ENCODE measurements around the gene TRHDE. TPM values are rescaled to one million over a fixed set of nuclear protein-coding genes. Genes with fewer than 3 reads are reported as not detected.

The TRHDE gene
- total RNA-seq, 5 donors from 2014 or later (not counting 1 experiment from before 2014, with no cell fraction given), result 0.23 TPM; not detected in 4

DNA sequence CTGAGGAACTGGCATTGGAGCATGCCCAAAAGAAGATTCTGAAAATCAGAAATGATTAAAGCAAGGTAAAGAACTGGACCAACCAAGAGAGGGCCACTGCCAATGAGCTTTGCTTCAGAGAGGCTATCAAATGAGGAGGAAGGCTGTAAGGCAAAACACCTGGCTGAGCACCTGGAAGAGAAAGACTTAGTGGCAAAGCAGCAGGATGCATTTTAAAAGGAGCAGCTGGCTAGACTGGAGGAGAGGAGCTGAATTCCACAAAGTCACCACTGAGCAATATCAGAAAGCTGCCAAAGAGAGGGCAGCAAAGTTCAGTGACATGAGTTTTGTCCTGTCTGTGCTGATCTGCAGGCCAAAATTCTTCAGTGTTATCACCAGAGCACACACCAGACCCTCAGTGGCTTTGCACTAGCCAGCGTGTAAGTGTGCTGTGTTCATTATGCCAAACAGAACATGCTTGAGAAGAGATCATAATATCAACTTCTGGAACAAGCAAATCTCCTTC, 338.7 kb downstream of the TRHDE start:
- POLR2A ChIA-PET, result interaction anchor here in 1 of 2 donors (0.6 kb wide), 1 partner anchor 1242 kb away, joined by 3 read pairs; no protein-coding TSS in a partner anchor
- CTCF ChIA-PET, result no interaction called here
- no CpG with 5 or more reads among the region's 1 CpG for WGBS (ENCODE audit: insufficient coverage)

DNA sequence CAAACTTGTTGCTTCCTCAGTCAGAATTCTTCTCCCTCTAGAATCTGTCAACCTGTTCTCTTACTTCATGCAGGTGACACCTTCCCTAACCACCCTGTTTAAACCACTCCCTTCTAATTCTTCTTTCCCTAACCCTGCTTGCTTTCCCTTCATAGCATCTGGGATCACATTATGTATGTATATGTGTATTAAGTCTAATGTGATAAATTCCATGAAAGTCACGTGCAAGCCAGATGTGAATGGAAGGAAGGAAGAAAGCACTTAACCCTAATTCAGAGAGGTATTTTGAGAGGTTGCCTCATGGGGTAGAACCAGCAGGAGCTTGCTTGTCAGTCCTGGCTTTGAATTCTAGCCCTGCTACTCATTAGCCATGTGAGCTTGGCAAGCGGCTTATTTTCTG, 340.0 kb downstream of the TRHDE start:
- H3K27me3 ChIP-seq (replicated peaks in 1 of 2; ENCODE audit: control insufficient read depth in 2 of 2, extremely low read depth in 1 of 2, insufficient read depth in 2 of 2, low read length in 1 of 2), result no peaks in the 10 kb centered on the region
- peaks cover 0 to 5% (median 5%) of the 10 kb centered on the region in 3 donors for H3K9me3 Mint-ChIP-seq
- ATAC-seq (replicated peaks in 1 of 4) (no peak), DNase-seq (no peak)
- POLR2A ChIA-PET, result no interaction called here
- no peak overlapping the region for H3K4me3 Mint-ChIP-seq
- no peak overlapping the region for H3K27ac ChIP-seq (ENCODE audit: low read length)
- H3K9me3 ChIP-seq, result no peaks in the 10 kb centered on the region
- no peaks in the 10 kb centered on the region for H3K36me3 Mint-ChIP-seq
- no peaks in the 10 kb centered on the region for H3K27me3 Mint-ChIP-seq
- H3K4me1 ChIP-seq (ENCODE audit: control insufficient read depth in 1 of 2, extremely low read depth in 1 of 2, insufficient read depth in 2 of 2, low read length in 2 of 2), result no peaks in the 10 kb centered on the region
- H3K4me3 ChIP-seq (ENCODE audit: control insufficient read depth in 1 of 2, extremely low read depth in 1 of 2, low read length in 1 of 2), result no peak overlapping the region
- H3K36me3 ChIP-seq (ENCODE audit: control insufficient read depth in 2 of 2, extremely low read depth in 1 of 2, insufficient read depth in 1 of 2, low read length in 1 of 2), result no peaks in the 10 kb centered on the region
- WGBS (ENCODE audit: insufficient coverage), result no CpG with 5 or more reads among the region's 2 CpGs
- CTCF ChIA-PET, result no interaction called here
- H3K27ac Mint-ChIP-seq, result no peak overlapping the region
- H3K4me1 Mint-ChIP-seq, result no peaks in the 10 kb centered on the region

More for the DNA sequence above, 338.7 kb downstream of the TRHDE start:
- DNase-seq (no peak), ATAC-seq (replicated peaks in 1 of 4) (no peak)
- no peak overlapping the region for H3K27ac ChIP-seq (ENCODE audit: low read length)
- no peaks in the 10 kb centered on the region for H3K36me3 ChIP-seq (ENCODE audit: control insufficient read depth in 2 of 2, extremely low read depth in 1 of 2, insufficient read depth in 1 of 2, low read length in 1 of 2)
- H3K27ac Mint-ChIP-seq, result no peak overlapping the region
- H3K4me3 ChIP-seq (ENCODE audit: control insufficient read depth in 1 of 2, extremely low read depth in 1 of 2, low read length in 1 of 2), result no peak overlapping the region
- H3K4me1 ChIP-seq (ENCODE audit: control insufficient read depth in 1 of 2, extremely low read depth in 1 of 2, insufficient read depth in 2 of 2, low read length in 2 of 2), result no peaks in the 10 kb centered on the region
- H3K9me3 Mint-ChIP-seq, result peaks cover 0 to 5% (median 5%) of the 10 kb centered on the region in 3 donors
- no peaks in the 10 kb centered on the region for H3K36me3 Mint-ChIP-seq
- H3K27me3 Mint-ChIP-seq, result no peaks in the 10 kb centered on the region
- no peaks in the 10 kb centered on the region for H3K4me1 Mint-ChIP-seq
- H3K27me3 ChIP-seq (replicated peaks in 1 of 2; ENCODE audit: control insufficient read depth in 2 of 2, extremely low read depth in 1 of 2, insufficient read depth in 2 of 2, low read length in 1 of 2), result no peaks in the 10 kb centered on the region
- no peaks in the 10 kb centered on the region for H3K9me3 ChIP-seq
- no peak overlapping the region for H3K4me3 Mint-ChIP-seq

DNA sequence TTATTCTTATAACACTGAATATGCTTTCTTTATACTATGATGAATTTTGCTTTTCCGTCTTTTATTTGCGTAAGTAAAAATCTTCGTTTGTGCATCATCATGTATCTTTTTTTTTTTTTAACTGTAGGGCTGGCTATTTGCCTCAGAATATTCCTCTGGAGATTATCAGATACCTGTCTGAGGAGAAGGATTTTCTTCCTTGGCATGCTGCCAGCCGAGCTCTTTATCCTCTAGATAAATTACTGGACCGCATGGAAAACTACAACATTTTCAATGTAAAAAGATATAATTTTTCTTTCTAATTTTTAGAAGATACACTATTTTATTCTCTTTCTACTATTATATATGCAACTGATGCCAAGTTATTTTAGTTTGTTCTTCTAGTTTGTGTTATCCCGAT, 346.6 kb downstream of the TRHDE start:
- WGBS (ENCODE audit: insufficient coverage), result no CpG with 5 or more reads among the region's 6 CpGs
- ATAC-seq (replicated peaks in 1 of 4) (no peak), DNase-seq (no peak)
- CTCF ChIA-PET, result no interaction called here
- no peaks in the 10 kb centered on the region for H3K9me3 ChIP-seq
- H3K4me3 ChIP-seq (ENCODE audit: control insufficient read depth in 1 of 2, extremely low read depth in 1 of 2, low read length in 1 of 2), result no peak overlapping the region
- no peaks in the 10 kb centered on the region for H3K4me1 ChIP-seq (ENCODE audit: control insufficient read depth in 1 of 2, extremely low read depth in 1 of 2, insufficient read depth in 2 of 2, low read length in 2 of 2)
- H3K36me3 ChIP-seq (ENCODE audit: control insufficient read depth in 2 of 2, extremely low read depth in 1 of 2, insufficient read depth in 1 of 2, low read length in 1 of 2), result no peaks in the 10 kb centered on the region
- no peaks in the 10 kb centered on the region for H3K27me3 Mint-ChIP-seq
- peaks cover 0 to 9% (median 2%) of the 10 kb centered on the region in 3 donors for H3K9me3 Mint-ChIP-seq
- H3K27me3 ChIP-seq (replicated peaks in 1 of 2; ENCODE audit: control insufficient read depth in 2 of 2, extremely low read depth in 1 of 2, insufficient read depth in 2 of 2, low read length in 1 of 2), result no peaks in the 10 kb centered on the region
- H3K4me3 Mint-ChIP-seq, result no peak overlapping the region
- H3K36me3 Mint-ChIP-seq, result no peaks in the 10 kb centered on the region
- POLR2A ChIA-PET, result no interaction called here
- H3K4me1 Mint-ChIP-seq, result no peaks in the 10 kb centered on the region
- no peak overlapping the region for H3K27ac ChIP-seq (ENCODE audit: low read length)
- no peak overlapping the region for H3K27ac Mint-ChIP-seq

DNA sequence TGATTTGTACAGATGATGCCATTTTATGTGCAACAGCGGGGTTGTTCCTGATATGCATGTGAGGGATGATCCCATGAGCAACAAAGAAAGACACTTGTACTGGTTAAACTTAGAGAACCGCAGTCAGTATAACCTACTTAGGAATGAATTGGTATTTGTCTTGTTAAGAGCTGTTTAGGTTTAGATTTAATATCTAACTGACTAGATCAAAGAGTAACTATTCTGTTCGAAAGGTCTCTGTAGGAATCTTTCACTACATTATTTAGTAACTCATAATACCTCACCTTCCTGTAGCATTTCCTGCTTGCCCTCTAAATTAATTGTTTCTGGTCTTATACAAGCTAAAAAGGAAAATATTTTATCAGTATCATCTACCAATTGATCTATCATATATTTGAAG, 350.4 kb downstream of the TRHDE start:
- no peak overlapping the region for H3K4me3 Mint-ChIP-seq
- H3K9me3 ChIP-seq, result no peaks in the 10 kb centered on the region
- no peaks in the 10 kb centered on the region for H3K36me3 ChIP-seq (ENCODE audit: control insufficient read depth in 2 of 2, extremely low read depth in 1 of 2, insufficient read depth in 1 of 2, low read length in 1 of 2)
- no peak overlapping the region for H3K4me3 ChIP-seq (ENCODE audit: control insufficient read depth in 1 of 2, extremely low read depth in 1 of 2, low read length in 1 of 2)
- H3K4me1 Mint-ChIP-seq, result no peaks in the 10 kb centered on the region
- no peaks in the 10 kb centered on the region for H3K36me3 Mint-ChIP-seq
- DNase-seq, result no peak
- no peak overlapping the region for H3K27ac Mint-ChIP-seq
- ATAC-seq (replicated peaks in 1 of 4), result no peak
- WGBS (ENCODE audit: insufficient coverage), result no CpG with 5 or more reads among the region's 3 CpGs
- H3K4me1 ChIP-seq (ENCODE audit: control insufficient read depth in 1 of 2, extremely low read depth in 1 of 2, insufficient read depth in 2 of 2, low read length in 2 of 2), result no peaks in the 10 kb centered on the region
- ChIA-PET POLR2A (no interaction called here), CTCF (no interaction called here)
- no peaks in the 10 kb centered on the region for H3K27me3 Mint-ChIP-seq
- no peak overlapping the region for H3K27ac ChIP-seq (ENCODE audit: low read length)
- H3K27me3 ChIP-seq (replicated peaks in 1 of 2; ENCODE audit: control insufficient read depth in 2 of 2, extremely low read depth in 1 of 2, insufficient read depth in 2 of 2, low read length in 1 of 2), result no peaks in the 10 kb centered on the region
- H3K9me3 Mint-ChIP-seq, result peaks cover 0 to 13% (median 2%) of the 10 kb centered on the region in 3 donors

DNA sequence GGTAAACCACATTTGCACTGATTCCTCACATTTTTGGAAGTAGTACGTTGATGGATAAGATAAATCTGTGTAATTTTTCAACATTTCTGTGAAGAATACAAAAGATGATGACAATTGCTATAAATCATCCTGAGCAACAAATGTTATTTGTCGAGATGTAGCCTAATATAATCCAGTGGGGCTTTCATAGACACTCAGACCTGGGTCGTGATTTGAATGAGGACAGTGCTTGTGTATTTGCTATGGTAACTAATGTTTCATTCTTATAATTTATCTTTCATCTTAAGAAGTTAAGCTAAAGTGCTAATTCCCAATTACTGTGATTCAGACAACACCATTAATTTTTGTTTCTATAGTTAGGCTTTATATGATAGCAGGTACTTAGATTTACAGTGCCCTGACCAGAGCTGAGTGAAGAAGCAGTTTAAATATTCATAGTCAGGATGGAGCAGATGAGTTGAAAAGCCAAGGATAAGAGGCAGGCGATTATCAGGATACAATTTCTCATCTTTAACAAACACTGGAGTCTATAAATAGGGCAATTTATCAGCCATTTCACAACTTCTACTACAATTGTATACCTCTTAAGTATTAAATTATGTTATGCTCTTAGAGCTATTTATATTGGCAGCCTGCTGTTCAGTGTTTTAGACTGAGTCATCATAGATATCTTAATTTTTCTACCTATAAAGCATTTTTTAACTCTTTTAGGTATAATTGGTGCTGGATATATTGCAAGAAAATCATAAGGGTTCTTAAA, 359.9 kb downstream of the TRHDE start:
- H3K4me1 ChIP-seq (ENCODE audit: control insufficient read depth in 1 of 2, extremely low read depth in 1 of 2, insufficient read depth in 2 of 2, low read length in 2 of 2), result no peaks in the 10 kb centered on the region
- no peaks in the 10 kb centered on the region for H3K36me3 ChIP-seq (ENCODE audit: control insufficient read depth in 2 of 2, extremely low read depth in 1 of 2, insufficient read depth in 1 of 2, low read length in 1 of 2)
- whole genome bisulfite sequencing (ENCODE audit: insufficient coverage), result no CpG with 5 or more reads among the region's 4 CpGs
- Mint-ChIP-seq H3K27ac (no peak overlapping the region), H3K9me3 (peaks cover 0 to 9% (median 9%) of the 10 kb centered on the region in 3 donors), H3K4me1 (no peaks in the 10 kb centered on the region), H3K4me3 (no peak overlapping the region), H3K27me3 (no peaks in the 10 kb centered on the region), H3K36me3 (no peaks in the 10 kb centered on the region)
- H3K27ac ChIP-seq (ENCODE audit: low read length), result no peak overlapping the region
- ATAC-seq (replicated peaks in 1 of 4), result no peak
- no peak for DNase-seq
- no peak overlapping the region for H3K4me3 ChIP-seq (ENCODE audit: control insufficient read depth in 1 of 2, extremely low read depth in 1 of 2, low read length in 1 of 2)
- ChIA-PET CTCF (no interaction called here), POLR2A (no interaction called here)
- no peaks in the 10 kb centered on the region for H3K27me3 ChIP-seq (replicated peaks in 1 of 2; ENCODE audit: control insufficient read depth in 2 of 2, extremely low read depth in 1 of 2, insufficient read depth in 2 of 2, low read length in 1 of 2)
- H3K9me3 ChIP-seq, result no peaks in the 10 kb centered on the region

DNA sequence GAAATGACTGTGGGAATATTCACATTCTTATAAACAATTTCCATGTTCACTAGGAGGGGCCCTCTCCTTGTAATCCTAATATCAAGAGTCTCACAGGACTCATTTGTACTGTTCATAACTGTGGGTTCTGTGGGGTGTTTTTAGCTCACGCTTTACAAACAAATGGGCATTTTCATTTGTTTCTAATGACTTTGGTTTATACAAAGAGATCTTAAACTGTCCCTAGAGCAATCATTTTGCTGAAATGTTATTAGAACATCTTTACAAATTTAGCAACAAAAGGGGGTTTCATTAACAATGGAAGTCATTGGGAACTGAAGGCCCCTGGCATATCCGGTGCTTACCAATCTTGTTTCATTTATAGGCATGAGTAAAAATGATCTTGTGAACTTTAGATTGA, 370.5 kb downstream of the TRHDE start:
- 71% methylated on average over 1 of the region's 2 CpGs for WGBS (ENCODE audit: insufficient coverage)
- ChIA-PET POLR2A (no interaction called here), CTCF (no interaction called here)
- ATAC-seq (replicated peaks in 1 of 4), result no peak
- Mint-ChIP-seq H3K4me1 (no peaks in the 10 kb centered on the region), H3K36me3 (no peaks in the 10 kb centered on the region), H3K27ac (no peak overlapping the region), H3K9me3 (peaks cover 5 to 17% (median 16%) of the 10 kb centered on the region in 3 donors), H3K4me3 (no peak overlapping the region), H3K27me3 (no peaks in the 10 kb centered on the region)
- Histone ChIP-seq H3K27ac (ENCODE audit: low read length) (no peak overlapping the region), H3K4me3 (ENCODE audit: control insufficient read depth in 1 of 2, extremely low read depth in 1 of 2, low read length in 1 of 2) (no peak overlapping the region), H3K27me3 (replicated peaks in 1 of 2; ENCODE audit: control insufficient read depth in 2 of 2, extremely low read depth in 1 of 2, insufficient read depth in 2 of 2, low read length in 1 of 2) (no peaks in the 10 kb centered on the region), H3K9me3 (peaks cover 2% of the 10 kb centered on the region), H3K36me3 (ENCODE audit: control insufficient read depth in 2 of 2, extremely low read depth in 1 of 2, insufficient read depth in 1 of 2, low read length in 1 of 2) (no peaks in the 10 kb centered on the region), H3K4me1 (ENCODE audit: control insufficient read depth in 1 of 2, extremely low read depth in 1 of 2, insufficient read depth in 2 of 2, low read length in 2 of 2) (no peaks in the 10 kb centered on the region)
- DNase-seq, result no peak

Data from T-cell (primary cell).